Fibroblast of villous mesenchyme (primary cell): Measurements from ENCODE around the gene DFFB. TPM values are rescaled to one million over a fixed set of nuclear protein-coding genes. Genes with fewer than 3 reads are reported as not detected.

Source experiments
- DNase-seq: peaks from one replicate; pipeline ENCODE4 v3.0.0-alpha.2; 2010; ENCODE audit warnings: low read depth
- H3K4me3 ChIP-seq: 2 replicates; pipeline ENCODE4 v1.5.1; 2011; ENCODE audit warnings: low read depth, mild to moderate bottlenecking, low read length
- total RNA-seq: library from RNA; depleted of rRNA; stranded (reverse); fragments of >200 nt; gene quantifications from 2 replicates; pipeline ENCODE4 v1.2.3, GENCODE V29; 2012
- TF ChIP-seq, protein P1 (sequence below): IDR thresholded peaks from 2 replicates; pipeline ENCODE4 v1.5.1; 2012; ENCODE audit warnings: low read depth, mild to moderate bottlenecking, low read length; ENCODE audit not compliant: insufficient read depth

The DFFB gene
- total RNA-seq, 1 donor = 4.7 TPM

DNA sequence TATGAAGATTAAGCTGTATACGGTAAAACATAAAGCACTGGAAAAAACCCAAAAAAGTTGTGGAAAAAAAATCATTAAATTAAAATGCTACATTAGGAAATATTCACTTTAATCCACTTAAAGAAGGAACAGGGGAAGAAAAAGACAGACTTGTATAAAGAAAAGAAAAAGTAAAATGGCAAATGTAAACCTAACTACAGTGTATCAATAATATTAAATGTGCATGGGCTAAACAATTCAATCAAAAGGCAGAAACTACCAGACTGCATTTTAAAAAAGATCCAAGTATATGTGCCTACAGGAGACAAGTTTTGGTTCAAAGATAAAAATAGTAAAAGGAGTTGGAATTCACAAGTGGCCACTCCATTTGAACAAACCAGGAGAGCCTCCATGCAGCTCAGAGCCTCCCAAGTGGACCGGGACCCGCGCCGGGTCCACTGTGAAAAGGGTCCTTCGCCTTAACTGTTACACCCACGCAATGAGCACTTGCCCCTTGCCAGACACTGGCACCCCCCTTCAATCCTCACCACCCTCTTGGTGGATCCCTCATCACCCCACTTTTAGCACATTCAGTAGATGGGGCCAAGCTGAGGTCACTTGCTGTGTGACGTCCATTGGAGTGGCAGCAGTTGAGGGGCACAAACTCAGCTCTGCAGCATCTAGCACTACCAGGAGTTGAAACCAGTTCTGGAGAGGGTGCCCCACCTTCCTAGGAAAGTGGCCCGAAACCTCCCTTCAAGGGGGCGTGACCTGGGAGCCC, 41.9 kb downstream of the DFFB start:
- H3K4me3 ChIP-seq = peak overlapping the region; percentile 96
- DNase-seq = peak; percentile 4
- TF ChIP-seq, protein P1, sequence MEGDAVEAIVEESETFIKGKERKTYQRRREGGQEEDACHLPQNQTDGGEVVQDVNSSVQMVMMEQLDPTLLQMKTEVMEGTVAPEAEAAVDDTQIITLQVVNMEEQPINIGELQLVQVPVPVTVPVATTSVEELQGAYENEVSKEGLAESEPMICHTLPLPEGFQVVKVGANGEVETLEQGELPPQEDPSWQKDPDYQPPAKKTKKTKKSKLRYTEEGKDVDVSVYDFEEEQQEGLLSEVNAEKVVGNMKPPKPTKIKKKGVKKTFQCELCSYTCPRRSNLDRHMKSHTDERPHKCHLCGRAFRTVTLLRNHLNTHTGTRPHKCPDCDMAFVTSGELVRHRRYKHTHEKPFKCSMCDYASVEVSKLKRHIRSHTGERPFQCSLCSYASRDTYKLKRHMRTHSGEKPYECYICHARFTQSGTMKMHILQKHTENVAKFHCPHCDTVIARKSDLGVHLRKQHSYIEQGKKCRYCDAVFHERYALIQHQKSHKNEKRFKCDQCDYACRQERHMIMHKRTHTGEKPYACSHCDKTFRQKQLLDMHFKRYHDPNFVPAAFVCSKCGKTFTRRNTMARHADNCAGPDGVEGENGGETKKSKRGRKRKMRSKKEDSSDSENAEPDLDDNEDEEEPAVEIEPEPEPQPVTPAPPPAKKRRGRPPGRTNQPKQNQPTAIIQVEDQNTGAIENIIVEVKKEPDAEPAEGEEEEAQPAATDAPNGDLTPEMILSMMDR = no peak

DNA sequence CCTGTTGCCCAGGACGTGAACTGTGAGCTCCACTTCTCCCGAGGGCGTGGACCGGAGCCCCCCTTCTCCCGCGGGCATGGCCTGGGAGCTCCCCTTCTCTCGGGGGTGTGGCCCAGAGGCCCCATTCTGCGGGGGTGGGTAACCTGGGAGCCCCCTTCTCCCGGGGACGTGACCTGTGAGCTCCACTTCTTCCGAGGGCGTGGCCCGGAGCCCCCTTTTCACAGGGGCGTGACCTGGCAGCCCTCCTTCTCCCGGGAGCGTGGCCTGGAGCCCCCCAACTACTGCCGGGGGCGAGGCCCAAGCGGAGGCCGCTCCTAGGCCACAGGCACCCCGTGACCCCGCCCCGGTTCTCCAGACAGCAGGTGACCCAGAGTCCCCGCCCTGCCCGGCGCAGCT, 42.5 kb downstream of the DFFB start:
- TF ChIP-seq, protein P1 = peak; percentile 9
- no peak for DNase-seq
- H3K4me3 ChIP-seq = peak overlapping the region; percentile 96

DNA sequence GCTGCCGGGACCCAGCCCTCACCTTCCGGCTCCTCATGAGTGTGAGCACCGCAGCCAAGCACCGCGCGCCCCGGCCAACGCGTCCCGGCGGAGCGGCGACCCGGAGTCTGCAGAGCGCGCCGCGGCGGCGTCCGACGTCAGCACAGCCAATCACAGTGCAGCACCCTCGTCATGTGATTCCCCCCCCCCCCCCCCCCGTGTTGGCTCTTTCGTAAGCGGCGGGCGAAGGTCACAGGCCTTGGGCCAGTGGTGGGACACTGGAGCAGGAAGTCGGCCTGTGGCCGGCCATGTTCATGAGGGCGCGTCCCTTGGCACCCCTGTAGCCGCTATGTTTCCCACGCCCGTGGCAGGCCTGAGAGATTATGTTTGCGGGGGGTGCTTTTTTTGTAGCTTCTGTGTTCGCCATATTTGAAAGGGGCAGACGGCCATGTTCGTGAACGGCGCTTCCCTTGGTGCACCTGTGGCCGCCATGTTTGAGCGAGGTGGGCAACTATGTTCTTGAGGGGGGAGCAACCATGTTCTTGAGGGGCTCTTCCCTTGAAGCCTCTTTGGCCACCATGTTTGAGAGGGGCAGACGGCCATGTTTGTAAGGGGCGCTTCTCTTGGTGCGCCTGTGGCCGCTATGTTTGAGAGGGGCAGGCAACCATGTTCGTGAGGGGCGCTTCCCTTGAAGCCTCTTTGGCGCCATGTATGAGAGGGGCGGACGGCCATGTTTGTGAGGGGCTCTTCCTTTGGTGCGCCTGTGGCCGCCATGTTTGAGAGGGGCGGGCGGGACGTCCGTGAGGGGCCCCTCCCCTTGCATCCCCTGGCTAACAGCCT, 43.1 kb downstream of the DFFB start, which contains the start of gene C1orf174:
C1orf174 (minus strand) TSS at position 123 of the 819 bp plus-strand sequence; CDS start at position 37, 86 bp downstream.
- peak within 1 kb of the TSS; percentile 96 for H3K4me3 ChIP-seq
- TF ChIP-seq, protein P1 = no peak

DNA sequence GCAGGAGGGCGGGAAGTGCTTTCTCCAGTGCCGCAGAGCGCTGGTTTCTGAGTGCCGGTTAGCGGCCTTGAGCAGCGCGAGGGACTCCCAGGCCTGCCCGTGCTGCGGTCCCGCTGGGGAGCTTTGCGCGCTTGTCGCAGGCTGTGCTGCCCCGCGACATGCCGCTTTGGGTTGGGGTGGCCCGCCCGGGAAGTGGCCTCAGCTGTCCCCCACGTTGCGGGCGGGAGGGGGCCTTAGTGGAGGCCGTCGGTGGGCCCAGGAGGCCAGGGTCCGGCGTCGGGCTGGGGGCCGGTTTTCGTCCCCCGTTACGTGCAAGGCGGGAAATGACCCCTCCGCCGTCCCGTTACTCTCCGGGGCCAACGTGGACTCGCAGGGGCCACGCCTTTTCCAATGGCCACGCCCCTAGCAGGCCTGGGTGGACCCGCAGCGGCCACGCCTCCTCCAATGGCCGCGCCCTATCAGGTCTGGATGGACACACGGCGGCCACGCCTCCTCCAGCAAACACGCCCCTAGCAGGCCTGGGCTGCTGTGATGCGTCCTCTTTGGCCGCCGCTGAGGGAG, 43.8 kb downstream of the DFFB start:
- TF ChIP-seq, protein P1 = no peak
- DNase-seq = peak; percentile 96
- H3K4me3 ChIP-seq = peak overlapping the region; percentile 96

More for the DNA sequence above, 43.1 kb downstream of the DFFB start, which contains the start of gene C1orf174:
- peak; percentile 99 for DNase-seq

DNA sequence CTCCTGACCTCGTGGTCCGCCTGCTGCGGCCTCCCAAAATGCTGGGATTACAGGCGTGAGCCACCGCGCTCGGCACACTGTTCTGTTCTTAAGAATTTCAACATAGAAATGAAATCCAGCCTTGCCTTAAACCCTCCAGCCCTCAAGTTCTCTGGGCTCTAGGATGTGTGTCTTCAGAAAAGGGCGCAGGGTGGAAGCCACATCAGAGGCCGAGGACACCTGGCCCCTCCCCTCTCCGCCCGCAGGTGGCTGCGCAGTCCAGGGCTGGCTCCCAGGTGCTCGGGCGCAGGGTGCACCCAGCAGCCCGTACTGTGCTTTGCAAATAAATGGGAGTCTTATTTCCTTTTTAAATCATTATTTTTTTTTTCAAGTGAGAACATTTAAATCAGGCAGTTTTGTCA, 44.8 kb downstream of the DFFB start:
- DNase-seq = no peak
- TF ChIP-seq, protein P1 = no peak
- H3K4me3 ChIP-seq = no peak overlapping the region

DNA sequence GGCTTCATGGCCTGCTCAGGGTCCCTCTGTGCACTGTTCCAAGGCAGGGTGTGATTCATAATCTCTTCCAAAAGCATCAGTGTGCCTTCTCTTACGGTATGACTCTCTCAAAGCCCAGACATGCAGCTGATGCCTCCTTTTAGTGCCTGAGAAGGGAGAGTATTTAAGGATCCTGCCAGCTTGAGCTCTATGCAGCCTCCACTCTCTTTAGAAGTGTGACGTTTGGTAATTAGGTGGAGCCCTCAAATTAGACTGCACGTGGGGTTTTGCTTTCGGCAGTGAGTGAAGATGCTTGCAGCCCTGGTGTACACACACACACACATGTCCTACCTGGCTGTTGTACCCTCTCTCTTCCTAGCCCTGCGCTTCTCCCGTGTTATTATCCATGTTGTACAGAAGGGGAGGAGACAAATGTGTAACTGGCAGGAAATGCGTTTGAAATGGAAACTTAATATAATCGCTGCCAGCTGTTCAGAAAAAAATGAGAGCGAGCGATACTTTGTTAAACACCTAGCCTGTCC, 45.4 kb downstream of the DFFB start:
- TF ChIP-seq, protein P1 = no peak
- H3K4me3 ChIP-seq = no peak overlapping the region
- no peak for DNase-seq
